GM21619 (cell line): ENCODE results near the gene EXOC3.
"Not testable (repeated sequence)": the region's sequence is repeated elsewhere in the genome, so short reads cannot be mapped to it uniquely, and the experiment has no call there.

ENCODE experiments used
- ATAC-seq: cut with Tn5 transposase; IDR thresholded peaks from one replicate; pipeline ENCODE4 v1.9.1; 2021; ENCODE audit not compliant: unreplicated experiment

The EXOC3 gene

DNA sequence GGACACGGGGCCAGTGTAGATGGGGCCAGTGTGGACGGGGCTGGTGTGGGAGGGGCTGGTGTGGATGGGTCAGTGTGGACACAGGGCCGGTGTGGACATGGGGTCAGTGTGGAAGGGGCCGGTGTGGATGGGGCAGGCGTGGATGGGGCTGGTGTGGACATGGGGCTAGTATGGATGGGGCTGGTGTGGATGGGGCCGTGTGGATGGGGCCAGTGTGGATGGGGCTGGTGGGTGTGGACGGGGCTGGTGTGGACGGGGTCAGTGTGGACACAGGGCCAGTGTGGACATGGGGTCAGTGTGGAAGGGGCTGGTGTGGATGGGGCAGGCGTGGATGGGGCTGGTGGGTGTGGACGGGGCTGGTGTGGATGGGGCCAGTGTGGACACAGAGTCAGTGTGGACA, 57.5 kb downstream of the EXOC3 start:
- ATAC-seq = no peak

- ATAC-seq = no peak
Observed at GRCh38 chr5:501105-501830, 58.3 kb downstream of the EXOC3 start.

DNA sequence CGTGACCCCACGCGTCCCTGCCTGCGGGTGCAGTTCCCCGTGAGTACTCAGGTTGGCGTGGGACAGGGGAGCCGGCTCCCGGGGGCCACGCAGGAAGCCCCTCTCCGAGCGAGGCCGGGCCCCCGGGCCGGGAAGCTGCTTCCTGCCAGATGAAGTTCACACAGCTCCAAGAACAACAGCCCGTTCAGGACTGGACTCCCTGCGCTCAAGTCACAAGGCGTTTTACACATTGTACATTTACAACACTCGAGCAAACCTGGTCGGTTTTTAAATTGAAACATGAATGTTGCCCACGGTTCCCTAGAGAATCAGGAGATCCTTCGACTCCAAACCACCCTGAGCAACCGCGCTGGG, 58.8 kb downstream of the EXOC3 start:
- ATAC-seq = no peak

GRCh38 chr5:502325-503079, 59.5 kb downstream of the EXOC3 start:
- no peak for ATAC-seq

DNA sequence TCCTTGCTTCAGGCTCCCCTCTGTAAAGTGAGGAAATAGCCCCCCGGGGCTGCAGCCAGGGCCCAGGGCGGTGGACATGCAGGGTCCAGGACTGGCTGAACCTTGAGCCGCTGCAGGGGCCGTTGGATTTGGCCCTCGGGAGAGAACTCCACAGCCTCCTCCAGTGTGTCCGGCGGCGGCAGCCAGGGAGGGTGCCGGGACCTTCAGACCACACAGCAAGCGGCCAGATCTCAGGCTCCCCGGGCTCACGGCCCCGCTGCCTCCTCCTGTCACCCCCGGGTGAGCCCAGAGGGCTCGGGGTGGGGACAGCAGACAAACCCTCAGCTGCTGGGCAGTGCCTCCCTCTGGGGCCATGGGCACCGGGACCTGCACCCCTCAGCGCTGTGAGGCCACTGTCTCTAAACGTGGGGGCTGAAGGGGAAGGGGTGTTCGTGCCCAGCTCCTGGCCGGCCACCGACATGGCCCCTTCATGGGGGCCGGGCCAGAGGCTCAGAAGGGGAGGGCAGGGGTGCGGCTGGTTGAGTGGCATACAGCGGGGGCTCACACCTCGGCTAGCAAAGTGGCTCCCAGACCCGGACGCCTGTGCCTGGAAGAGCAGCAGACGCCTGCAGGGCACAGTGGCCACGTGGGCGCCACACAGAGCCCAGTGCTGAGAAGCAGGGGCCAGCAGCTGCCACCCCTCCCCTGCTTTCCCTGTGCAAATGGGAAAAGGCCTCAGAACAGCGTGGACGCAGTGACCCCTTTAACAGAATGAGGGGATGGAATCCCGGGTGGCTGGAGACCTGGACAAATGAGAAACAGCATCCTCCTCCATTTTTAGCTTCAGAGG, 61.6 kb downstream of the EXOC3 start:
- ATAC-seq = no peak

DNA sequence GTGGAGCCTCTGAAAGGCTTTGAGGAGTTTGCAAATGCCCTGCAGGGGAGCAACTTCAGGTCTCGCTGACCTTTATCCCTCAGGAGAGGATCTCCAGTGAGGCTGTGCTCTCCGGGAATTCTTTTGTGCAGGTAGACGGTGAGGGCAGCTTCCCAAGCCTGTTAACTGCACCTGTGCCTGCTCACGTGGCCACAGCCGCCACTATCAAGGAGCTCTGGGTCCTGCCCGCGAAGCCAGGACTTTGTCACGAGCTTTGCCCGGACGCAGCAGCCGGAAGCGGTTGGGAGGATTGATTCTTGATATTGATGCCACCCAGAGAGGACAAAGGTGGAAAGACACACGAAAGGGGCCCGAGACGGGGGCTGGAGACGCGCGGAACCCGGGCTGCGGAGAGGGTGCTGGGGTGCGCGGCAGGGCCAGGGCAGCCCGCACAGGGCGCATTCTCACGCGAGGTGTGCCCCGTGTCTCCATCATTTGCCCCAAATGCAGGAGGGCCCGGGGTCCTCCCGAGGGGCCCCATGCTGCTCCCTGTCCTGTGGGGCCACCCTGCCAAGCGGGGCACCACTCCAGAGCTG, 63.1 kb downstream of the EXOC3 start:
- no peak for ATAC-seq

DNA sequence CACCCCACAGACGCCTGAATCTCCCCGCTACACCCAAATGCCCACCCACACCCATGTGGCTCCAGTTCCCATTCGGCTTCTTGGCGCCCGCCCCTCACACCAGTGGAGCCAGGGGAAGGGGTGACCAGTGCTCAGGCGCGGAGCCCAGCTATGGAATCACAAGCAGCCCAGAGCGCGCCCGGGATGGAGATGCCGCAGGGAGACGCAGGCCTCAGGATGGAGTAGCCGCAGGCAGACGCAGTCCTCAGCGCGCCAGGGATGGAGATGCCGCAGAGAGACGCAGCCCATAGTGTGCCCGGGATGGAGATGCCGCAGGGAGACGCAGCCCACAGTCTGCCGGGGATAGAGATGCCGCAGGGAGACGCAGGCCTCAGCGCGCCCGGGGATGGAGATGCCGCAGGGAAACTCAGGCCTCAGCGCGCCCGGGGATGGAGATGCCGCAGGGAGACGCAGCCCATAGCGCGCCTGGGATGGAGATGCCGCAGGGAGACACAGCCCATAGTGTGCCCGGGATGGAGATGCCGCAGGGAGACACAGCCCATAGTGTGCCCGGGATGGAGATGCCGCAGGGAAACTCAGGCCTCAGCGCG, 65.1 kb downstream of the EXOC3 start:
- not testable (repeated sequence) for ATAC-seq

DNA sequence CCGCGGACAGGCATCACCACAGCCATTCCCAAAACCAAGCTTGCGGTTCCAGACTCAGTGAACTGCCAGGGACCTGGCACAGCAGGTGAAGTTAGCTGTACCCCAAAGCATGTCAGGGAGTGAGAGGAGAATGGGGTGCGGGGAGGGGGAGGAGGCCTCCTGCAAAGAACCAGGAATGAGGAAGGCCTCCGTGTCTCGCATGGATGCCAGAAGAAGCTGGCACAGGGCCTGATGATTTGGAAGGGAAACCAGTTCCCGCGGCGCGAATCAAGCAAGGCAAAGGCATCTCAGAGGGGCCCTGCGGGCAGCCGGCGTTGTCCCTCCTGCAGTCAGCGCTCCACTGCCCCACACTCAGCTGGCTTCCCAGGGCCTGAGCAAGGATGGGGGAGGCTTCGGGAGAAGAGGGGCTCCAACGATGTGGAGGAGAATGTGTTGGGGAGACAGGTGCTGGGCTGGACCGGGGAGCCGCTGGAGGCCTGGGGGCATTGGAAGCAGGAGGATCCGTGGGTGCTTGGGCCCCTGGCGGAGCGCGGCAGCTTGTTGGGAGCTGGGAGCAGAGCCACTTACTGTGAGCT, 66.7 kb downstream of the EXOC3 start:
- ATAC-seq = no peak

DNA sequence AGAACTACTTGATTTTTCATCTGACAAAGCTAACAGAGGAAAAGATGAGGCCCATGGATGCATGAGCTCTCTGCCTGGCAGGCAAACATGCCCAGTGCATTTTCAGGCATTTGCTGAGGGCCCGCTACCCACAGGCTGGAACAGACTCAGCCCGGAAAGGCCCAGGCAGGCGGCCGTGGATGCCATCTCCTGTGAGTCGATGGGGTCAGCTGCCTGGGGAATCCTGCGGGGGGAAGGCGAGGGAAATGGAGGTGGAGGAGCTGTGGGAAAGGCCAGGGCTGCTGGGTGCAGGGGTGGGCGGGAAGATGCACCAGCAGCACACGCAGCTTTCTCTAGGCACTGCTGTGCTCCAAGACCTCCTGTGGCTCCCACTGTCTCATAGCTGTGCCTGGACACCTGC, 67.5 kb downstream of the EXOC3 start:
- ATAC-seq = no peak

- ATAC-seq = no peak
Observed at GRCh38 chr5:511476-511875, 68.5 kb downstream of the EXOC3 start.

DNA sequence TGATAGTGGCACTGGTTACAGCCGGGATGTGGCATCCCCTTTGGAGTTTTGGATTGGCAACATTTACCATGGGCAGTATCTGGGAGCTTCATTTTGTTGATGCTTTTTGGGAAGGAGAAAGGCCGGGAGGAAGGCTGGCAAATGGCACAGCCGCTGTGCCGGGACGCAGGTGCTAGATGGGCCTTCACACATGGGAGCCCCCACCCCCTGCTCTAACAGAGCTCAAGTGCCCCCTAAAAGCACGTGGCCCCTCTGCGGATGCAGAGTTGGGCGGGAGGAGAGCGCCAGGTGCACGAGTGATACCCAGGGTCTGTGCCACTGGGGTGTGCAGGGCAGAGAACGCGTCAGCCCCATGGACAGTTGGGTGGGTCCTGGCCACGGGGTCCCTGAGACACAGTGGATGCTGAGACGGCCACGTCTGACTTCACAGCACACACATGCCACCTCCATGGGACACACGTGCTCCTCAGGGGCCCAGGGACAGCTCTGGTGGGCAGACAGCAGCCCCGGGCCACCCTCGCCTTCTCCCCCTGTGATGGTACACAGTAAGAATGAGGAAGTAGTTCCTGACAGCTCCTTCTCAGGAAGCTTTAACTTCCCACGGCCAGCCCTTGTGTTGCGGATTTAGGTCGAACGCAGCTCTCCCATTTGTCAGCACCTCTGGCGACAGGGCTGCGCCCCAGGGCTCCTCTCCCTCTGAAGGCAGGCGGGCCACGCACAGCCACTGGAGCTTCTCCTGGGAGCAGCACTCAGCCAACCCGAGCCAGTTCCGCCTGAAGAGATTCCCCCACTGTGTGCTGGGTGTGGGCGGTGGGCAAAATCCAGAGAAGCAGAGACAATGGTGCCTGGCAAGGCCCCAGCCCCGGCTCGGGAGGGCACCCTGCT, 70.5 kb downstream of the EXOC3 start:
- ATAC-seq = no peak

DNA sequence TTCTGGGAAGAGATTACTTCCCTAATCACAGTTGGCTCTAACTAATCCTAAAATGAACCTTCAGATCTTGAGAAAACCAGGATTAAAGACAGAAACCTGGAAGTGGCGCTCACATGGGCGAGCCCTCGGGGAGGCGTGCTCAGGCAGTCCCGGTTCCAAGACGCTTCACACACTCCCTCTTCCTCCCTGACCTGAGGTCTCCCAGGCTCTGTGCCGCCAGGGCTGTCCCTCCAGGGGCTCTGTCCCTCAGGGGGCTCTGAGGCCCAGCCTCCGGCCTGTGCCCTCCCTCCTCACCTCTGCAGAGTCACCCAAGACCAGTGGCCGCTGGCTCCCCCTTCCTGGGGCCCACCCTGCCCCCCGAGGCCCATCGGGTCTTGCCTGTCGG, 71.1 kb downstream of the EXOC3 start:
- no peak for ATAC-seq

DNA sequence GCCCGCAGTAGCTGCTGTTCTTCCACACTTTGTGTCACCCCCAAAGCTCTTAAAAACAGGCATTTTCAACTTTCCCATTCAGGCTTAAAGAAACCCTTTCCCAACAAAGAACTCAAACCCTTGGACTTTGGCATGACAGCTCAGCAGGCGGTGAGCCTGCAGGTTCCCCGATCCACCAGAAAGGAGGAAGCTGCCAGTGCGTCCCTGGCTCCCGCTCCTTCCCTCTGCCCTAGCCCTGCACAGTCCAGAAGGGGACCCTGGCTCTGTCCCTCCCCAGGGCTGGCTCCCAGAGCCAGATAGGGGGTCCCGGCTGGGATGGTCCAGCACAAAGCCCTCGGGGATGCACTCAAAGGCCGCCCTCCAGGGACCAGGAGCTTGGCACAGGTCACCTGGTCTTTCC, 71.7 kb downstream of the EXOC3 start:
- no peak for ATAC-seq

GRCh38 chr5:515273-515836, 72.4 kb downstream of the EXOC3 start:
- ATAC-seq = no peak

DNA sequence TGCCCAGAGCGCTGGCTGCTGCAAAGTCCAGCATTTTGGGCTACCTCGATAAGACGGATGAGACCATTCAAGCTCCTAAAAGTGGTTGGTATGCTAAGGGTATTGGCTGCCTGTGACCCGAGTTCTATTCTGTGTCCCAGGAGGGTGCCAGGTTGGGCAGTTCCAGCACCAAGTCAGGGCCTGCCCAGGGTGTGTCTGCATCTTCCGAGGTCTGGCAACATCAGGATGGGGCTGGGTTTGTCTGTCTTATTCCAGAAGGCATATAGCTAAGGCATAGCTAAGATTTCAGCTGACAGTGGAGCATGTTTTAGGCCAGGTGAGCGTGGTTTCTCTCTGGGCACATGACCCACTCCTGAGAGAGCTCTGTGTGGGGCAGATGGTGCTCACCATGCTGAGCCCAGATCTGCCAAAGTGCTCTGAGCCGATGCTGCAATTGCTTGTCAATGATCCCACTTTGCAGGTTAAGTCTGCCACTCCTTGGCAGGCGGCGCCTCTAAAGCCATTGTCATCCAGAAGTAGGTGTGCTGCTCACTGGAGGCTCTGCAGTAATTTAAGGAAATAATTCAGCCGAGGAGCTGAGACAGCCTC, 73.5 kb downstream of the EXOC3 start:
- no peak for ATAC-seq
